HG02840 (cell line): ENCODE measurements around the gene PTPRH.
"Not testable (repeated sequence)": the region's sequence is repeated elsewhere in the genome, so short reads cannot be mapped to it uniquely, and the experiment has no call there.

Source experiments
- ATAC-seq: cut with Tn5 transposase; IDR thresholded peaks from one replicate; pipeline ENCODE4 v1.9.1; 2021; ENCODE audit warnings: mild to moderate bottlenecking, moderate library complexity, moderate number of reproducible peaks; ENCODE audit not compliant: unreplicated experiment, low FRiP score

The PTPRH gene

DNA sequence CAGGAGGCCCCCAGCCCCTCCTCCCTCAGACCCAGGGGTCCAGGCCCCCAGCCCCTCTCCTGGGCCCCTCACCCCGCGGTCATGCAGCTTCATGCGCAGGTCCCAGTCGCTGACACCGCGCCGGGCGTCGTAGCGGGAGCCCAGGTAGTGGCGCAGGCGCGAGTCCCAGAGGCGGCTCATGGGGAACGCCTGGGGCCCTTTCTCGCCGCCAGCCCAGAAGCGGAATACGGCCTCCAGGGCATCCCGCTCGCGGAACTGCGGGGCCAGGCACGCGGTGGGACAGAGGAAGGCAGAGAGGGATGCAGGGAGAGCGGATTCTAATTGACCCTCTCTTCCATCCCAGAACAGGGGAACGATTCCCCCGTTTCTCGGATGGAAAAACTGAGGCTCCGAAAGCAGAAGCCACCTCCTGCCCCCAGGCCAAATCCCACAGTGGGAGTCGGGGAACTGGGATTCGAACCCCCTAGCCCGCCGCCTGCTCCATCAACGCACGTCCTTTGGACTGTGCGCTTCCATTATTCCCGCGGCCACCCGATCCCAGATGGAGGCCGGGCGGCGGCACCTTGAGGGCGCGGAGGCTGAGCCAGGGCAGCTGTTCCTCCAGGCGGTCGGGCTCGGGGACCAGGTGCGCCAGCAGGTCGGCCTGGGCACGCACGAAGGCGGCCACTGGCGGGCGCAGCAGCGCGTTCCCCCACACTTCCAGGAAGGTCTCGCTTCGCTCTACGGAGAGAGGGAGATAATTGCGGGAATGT is 47.6 kb downstream of the PTPRH start:
- ATAC-seq, result no peak

DNA sequence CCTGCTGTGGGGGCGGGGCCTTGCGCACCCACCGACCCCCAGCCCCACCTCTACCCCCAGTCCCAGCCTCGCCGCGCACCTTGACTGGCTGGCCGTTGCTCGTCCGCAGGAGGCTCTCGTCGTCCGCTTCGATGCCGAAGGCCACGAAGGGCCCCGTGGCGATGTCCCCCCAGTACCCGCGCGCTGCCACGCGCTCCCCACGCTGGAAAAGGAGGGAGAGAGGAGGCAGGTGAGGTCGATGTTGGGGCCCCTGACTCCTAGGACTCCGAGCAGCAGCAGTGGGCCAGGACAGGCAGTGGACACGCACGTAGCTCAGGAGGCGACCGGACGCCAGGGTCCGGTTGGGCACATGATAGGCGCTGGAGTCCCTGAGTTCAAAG is 48.3 kb downstream of the PTPRH start:
- ATAC-seq, result no peak

DNA sequence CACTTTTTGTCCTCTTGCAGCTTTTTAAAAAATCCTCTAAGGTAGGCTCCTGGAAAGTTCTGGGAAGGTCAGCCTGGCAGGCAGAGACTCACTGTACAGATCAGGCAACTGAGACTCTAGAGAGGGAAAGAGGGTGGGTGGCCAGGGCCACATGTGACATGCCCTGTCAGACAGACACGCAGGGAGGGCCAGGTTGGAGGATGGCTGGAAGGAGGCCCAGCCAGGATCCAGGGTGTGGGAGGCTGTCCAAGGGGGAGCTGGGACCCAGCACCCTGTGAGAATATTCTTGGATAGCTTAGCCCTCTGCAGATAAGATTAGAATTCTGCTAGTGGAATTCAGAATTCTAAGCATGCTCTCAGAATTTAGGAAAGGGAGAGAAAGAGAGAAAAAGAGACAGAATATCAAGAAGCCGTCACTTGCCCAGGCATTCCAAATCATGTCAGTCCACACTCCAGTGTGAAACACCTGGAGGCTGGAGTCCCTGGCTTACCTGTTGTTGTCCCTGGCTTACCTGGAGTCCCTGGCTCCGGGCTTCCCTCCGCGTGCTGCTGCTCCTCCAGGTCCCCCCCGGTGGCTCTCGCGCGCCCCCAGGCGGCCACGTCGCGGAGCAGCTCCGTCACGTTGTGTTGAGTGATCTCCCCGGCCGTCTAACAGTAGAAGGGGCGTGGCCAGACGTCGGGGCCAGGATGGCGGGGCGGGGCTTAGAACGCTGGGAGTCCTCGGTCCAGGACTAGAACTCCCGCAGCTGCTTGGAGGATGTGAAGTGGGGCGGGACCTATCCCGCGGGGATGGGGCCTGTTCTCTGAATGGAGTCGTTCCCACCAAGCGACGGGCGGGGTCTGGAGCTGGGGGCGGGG is 48.9 kb downstream of the PTPRH start:
- ATAC-seq, result no peak

DNA sequence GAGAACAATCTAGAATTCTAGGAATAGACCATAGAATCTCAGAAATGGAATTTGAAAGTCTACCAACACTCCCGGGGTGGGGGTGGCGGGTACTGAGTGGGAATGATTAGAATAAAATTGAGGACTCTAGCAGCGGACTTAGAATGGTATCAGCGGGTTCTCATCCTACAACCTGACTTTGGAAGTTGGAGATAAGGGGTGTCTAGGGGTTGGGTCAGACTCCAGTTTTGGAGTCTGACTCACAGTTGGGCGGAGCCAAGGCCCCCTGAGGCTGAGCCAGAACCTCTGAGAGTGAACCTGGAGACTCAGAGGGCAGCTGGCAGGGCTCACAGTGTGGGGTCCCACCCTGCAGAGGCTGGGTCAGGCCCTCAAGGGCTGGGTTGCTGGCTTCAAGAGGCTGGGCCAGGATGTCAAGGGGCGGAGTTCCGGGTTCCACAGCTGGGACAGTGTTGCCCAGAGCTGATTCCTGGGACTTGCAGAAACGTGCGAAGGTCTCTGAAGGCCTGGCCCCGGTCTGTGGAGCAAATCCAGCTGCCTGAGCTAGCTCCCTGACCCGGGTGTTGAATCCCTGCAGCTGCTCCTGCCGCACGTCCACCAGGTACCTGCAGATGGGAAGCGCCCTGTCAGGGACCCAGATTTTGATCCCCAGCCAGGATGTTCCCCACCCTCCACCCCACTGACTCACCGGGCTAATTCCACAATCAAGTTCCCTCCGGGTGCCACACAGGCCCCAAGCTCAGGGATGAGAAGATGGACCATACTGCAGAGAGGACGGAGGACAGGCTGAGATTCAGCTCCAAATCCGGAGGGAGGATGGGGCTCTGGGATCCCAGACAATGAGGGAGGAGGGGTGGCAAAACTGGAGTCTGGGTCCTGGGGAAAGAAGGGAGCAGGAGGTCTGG is 50.2 kb downstream of the PTPRH start:
- no peak for ATAC-seq

DNA sequence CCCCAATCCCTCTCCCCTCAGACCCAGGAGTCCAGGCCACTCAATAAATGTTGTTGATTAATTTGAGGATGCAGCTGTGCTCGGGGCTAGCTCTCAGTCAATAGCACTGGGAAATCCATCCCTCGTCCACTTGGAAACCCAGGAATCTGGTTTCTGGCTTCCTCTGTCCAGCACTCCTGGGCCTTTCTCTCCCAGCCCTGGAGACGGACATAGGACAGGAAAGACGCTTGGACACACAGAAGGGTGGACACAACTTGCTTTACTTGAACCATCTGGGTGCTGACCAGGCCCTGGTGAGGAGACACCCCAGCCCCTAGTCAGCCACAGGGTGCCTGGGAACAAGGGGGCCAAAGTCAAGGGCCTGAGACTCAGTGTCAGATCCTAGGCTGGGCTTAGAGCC is 50.9 kb downstream of the PTPRH start:
- no peak for ATAC-seq

DNA sequence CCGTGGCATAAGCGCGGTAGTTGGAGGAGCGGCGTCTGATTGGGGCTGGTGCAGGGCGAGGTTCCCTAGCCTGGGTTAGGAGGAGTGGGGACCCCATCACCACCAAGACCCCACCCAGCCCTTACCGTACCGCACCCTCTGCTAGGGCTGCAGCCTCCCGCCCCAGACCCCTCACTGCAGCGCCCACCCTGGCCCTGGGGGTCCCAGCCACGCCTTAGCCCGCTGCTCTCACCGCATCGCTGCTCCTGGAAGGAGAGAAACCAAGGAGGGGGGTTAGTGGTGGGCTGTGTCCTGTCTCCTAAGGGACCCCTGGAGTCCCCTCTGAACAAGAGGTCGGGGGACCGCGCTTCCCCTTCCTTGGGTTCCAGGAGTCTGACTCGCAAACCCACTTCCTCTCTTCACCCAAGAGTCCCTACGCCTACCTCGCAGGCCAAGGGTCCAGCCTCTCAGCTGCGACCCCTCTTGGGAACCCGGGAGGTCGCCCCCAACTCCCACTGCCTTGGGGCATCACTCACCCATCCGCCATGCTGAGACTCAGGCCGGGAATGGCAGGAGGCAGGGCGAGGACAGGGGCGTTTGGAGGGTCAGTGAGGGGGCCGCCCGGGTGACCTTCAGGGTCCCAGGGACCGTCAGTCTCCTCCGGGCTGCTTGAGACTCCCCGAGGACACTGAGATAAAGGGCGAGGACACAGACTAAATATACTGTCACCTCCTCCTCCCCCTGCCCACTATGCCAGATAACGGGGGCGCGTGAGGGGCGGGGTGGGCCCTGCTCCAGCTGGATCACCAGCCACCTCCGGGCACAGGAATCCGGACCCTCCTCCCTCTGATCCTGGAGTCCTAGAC is 52.0 kb downstream of the PTPRH start, which contains the start of gene TNNI3:
TNNI3 (minus strand) TSS at position 669 of the 845 bp plus-strand sequence; CDS start at position 526, 143 bp downstream.
- ATAC-seq, result no peak

DNA sequence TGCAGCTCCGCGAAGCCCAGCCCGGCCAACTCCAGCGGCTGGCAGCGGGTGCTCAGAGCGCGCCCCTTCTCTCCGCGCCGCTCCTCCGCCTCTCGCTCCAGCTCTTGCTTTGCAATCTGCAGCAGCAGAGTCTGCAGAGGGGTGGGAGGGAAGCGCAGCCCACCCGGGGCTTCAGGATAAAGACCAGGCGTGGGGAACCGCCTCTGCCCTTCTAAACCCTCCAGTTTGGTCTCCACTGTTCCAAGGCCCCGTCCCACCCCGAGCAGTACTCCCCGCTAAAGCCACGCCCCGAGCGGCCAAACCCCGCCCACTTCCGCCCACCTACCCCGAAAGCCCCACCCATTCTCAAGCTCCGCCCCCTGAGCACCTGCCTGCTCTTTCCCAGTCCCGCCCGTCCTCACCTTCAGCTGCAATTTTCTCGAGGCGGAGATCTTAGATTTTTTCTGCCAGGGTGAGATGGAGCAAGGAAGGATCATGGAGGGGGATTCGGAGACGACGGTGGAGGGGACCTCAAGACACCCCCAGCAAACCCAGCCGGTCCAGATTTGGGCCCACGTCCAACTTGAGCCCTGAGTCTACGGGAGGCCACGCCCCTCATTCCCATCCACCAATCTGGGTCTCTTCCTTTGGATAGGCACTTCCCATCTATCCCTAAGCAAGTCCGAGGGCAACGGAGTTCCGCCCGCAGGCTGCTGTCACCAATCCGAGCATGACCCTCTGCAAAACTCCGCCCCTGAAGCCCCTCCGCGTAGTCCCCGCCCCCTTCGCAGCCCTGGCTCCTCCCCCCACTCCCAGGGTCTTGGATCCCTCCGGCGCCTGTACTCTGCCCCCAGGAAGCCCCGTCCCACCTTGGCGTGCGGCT is 52.9 kb downstream of the PTPRH start:
- no peak for ATAC-seq

DNA sequence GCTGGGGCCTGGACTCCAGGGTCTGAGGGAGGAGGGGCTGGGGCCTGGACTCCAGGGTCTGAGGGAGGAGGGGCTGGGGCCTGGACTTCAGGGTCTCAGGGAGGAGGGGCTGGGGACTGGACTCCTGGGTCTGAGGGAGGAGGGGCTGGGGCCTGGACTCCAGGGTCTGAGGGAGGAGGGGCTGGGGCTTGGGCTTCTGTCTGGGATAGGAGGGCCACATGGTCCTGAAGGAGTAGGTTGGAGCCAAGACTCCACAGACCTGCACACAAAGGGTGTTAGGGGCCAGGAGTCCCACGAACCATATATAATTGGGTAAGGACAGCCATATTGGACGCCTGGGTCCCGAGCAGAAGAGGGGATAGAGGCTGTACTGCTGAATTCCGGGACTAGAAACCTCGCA is 53.5 kb downstream of the PTPRH start:
- not testable (repeated sequence) for ATAC-seq

DNA sequence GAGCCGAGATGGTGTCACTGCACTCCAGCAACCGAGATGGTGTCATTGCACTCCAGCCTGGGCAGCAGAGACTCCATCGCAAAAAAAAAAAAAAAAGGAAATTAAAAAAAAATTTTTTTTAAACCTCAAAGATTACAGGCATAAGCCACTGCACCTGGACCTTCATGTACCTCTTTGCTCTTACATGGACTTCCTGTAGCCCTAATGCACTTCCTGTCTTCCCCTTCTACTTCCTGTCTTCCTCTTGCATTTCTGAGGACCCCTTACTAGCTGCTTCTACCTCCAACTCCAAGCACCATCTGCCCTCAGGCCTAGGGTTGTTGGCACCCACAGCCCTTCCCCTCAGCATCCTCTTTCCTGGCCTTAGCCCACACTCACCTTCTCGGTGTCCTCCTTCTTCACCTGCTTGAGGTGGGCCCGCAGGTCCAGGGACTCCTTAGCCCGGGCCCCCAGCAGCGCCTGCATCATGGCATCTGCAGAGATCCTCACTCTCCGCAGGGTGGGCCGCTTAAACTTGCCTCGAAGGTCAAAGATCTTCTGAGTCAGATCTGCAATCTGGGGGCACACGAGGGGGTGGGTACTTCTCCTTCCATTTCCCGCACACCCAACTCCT is 55.5 kb downstream of the PTPRH start:
- no peak for ATAC-seq

DNA sequence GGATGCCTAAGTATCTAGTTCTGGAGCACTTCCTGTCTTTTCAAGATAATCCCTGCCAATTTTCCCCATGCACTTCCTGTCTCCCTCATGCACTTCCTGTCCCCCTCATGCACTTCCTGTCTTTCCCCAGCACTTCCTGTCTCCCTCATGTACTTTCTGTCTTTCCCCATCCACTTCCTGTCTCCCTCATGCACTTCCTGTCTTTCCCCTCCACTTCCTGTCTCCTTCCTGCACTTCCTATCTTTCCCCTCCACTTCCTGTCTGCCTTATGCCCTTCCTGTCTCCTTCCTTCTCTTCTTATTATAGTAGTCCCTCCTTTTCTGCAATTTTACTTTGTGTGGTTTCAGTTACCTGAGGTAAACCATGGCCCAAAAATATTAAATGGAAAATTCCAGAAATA is 57.3 kb downstream of the PTPRH start:
- ATAC-seq, result no peak

DNA sequence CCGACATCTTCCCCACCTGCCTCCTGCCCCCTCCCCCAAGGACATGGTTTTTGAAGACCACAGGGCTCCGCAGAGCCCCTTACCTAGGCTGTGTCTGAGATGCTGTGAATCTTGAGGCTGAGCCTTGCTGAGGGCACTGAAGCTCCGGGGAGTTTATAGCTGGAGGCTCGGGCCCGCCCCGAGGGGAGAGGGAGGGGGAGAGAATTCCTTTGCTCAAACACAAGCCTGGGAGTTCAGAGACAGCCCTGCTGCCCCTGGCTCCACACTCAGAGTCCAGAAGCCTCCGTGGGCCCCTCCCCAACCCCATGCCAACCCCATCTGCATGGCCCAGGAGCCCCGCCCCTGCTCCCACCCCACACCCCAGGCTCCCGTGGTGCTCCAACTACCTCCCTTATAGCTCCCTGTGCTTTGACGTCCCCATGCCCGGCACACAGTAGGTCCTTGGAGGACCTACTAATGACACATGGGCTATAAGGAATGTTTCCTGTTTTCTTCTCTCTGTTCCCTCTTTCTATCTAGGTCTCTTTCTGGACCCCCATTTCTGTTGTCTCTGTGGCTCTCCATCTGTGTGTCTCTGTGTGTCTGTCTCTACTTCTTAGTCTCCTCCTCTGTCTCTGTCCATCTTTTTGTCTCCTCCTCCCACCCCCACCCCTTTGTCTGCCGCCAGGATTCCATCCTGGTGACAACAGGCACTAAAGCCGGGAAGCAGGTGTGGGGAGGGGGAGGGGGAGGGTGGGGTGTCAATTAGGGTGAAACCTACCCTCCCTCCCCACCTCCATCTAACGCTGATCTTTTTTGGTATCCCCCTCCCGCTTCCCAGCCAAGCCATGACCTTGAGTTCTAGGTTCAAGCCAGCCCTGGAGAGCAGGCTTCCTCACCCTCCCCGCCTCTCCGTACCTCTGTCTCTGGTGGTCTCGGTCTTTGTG is 60.0 kb downstream of the PTPRH start, which contains the start of gene TNNT1:
TNNT1 (minus strand) TSS at position 129 of the 926 bp plus-strand sequence. CDS start 2,049 bp downstream, outside the sequence.
- no peak for ATAC-seq

DNA sequence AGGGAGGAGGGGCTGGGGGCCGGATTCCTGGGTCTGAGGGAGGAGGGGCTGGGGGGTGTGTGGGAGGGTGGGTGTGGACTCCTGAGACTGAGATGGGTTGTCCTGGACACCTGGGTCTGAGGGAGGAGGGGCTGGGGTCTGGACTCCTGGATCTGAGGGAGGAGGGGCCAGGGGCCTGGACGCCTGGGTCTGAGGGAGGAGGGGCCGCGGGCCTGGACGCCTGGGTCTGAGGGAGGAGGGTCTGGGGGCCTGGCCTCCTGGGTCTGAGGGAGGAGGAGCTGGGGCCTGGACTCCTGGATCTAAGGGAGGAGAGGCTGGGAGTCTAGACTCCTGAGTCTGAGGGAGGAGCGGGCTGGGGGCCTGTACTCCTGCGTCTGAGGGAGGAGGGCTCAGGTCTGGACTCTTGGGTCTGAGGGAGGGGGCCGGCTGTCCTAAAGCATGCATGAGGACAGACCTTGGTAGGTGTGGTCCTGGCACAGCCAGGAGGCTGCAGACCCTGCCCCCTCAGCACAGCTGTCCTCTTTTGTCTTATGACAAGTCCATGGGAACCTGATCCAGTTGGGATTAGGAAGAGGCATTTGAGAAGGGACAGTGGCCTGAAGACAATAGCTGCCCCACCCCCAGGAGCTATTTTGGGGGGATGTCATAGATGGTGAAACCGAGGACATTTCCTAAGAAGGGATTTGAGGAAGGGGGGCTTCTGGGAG is 61.6 kb downstream of the PTPRH start:
- no peak for ATAC-seq

DNA sequence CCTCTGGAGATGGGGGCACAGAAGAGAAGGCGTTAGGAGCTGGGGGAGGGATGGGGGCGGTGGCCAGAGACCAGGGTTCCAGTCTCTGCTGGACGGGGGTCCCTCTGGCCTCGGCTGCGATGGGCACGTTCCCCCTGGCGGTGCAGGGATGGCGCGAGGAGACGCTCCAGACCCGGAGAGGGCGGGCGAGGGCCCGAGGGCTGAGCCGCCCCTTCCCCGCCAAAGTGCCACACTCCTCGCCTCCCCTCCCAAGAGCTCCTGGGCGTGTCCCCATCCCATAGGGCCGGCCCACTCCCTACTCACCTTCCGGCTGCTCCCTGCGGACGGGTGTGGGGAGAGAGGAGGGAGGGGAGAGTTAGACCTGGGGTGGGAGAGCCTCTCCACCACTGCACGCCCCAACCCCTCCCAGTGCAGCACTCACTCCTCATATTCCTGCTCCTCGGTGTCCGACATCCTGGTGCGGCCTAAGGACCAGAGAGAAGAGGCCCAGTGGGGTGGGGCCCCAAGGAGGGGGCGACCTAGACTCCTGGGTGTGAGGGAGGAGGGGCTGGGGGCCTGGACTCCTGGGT is 62.5 kb downstream of the PTPRH start:
- ATAC-seq, result no peak

DNA sequence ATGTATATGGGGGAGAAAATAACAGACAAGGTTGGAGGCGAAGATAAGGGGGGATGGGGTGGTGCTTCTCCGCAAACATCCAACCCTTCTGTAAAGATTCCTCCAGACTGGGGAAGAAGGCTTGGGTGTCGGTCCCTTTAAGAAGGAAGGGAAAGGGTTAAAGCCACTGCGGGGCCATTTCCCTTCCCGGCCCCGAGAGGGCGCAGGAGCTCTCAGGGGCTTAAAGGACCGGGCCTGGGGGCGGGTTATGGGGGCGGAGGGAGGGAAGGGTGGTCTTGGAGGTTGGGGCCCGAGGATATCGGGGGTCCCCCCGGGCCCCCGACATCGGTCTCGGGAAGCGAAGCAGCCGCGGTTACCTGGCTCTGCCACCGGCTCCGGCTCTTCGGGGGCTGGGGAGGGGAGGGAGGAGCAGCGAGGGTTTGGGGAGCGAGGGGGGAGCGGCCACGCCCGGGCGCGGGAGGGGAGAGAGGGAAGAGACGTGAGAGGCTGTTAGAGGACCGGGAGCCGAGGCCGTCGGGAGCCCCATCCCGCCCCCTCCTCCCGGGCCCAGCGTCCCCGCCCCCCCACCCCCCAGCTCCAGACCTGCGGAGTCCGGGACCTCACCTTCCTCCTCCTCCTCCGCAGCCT is 63.1 kb downstream of the PTPRH start:
- ATAC-seq, result no peak

DNA sequence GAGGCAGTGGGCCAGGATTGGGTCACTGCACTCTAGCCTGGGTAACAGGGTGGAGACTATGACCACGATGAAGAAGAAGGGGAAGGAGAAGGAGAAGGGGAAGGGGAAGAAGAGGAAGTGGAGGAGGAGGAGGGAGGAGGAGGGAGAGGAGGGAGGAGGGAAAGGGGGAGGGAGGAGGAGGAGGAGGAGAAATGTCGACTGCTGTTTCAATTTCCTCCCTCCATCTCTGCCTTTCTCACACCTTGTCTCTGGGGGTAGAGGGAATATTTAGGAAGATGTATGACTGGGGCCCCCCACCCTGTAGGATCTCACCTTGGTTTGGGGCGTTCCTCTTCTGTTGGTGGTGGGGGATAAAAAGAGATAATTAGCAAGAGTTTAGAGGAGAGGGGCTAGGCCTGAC is 64.1 kb downstream of the PTPRH start:
- ATAC-seq, result no peak

DNA sequence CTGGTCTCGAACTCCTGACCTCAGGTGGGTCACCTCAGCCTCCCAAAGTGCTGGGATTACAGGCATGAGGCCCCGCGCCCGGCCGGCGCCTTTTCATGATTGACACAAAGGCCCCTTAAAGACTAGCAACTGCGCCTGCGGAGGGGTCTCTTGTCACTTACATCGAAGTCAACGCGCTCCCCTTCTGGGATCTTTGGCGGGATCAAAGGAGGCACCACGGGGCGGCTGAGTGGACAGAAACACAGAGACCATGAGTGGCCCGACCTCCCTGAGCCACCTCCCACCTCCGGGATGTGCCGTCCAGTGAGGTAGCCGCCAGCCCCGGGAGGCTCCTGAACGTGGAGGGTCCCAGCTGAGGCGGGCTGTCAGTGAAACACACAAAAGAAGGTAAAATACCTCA is 67.6 kb downstream of the PTPRH start:
- ATAC-seq, result no peak
